CD4-positive, alpha-beta T cell treated with Interleukin-6 at 100 ng/mL for 8 hours (primary cell): Measurements from ENCODE around the gene PNPLA5.

Experiments
- DNase-seq: peaks from one replicate; pipeline ENCODE4 v3.0.0-alpha.2; 2020; ENCODE audit warnings: mixed read lengths, low spot score

Gene PNPLA5

DNA sequence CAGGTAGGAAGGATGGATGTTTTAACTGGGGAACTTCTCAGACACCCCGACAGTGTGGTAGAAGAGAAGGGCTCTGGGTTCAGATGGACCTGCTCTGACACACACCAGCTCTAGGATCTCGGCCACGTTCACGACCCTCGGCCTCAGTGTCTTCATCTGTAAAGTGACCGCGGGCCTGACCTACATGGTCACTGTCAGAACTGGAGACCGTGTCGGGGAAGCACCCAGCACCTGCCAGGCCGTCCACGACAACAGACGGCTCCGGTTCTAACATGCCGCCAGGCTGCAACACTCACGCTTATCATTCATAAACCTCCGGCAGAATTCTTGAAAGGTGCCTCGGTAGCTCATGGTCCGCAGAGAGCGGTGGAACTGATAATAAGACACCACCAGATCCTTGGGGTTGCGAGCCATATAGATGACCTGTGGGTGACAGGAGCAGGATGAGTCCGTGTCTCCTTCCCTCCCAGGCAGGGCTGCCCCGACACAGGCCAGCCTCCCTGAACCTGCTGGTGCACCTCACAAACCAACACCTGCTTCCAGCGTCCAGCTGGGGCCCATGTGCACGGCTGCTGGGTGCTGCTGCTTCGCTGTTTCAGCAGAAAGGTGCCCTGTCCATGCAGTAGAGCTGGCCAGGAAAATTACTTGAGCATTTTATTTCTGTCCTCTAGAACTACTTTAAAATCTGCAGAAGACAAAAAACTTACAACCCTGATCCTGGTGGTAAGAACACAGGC, 53.1 kb downstream of the PNPLA5 start:
- no peak for DNase-seq

DNA sequence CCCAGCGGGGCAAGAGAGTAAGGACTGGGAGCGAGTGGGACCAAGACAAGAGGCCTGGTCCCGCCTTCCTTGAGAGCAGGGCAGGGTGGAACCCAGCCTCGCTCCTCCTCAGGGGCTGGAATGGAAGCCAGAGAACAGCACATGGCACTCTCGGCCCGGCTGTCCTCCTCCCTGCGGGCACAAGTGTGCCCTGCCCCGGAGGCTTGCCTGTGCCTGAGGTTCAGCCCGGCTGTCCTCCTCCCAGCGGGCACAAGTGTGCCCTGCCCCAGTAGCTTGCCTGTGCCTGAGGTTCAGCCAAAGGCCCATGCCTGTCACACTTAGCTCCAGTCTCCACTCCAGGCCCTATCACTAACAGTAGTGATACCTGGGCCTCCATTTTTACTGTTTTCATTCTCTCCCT, 53.7 kb downstream of the PNPLA5 start:
- DNase-seq, result no peak

DNA sequence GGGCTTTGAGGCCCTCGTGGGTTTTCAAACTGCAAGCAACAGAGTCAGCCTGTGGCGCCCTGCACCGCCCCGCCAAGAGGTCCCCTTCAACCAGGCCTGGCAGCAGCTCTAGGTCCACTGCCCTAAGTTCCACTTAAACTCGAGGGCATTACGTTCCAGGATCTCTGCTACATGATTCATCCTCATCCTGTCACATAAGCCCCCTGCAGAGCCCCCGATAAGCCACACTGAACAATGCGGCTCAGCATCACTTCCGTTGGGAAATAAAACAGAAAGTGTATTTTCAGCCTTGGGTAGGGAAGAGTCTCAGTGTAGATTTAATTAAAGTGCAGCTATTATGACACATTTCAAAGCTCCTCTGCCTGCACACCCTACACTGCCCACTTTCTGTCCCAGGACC, 54.1 kb downstream of the PNPLA5 start:
- DNase-seq, result no peak

DNA sequence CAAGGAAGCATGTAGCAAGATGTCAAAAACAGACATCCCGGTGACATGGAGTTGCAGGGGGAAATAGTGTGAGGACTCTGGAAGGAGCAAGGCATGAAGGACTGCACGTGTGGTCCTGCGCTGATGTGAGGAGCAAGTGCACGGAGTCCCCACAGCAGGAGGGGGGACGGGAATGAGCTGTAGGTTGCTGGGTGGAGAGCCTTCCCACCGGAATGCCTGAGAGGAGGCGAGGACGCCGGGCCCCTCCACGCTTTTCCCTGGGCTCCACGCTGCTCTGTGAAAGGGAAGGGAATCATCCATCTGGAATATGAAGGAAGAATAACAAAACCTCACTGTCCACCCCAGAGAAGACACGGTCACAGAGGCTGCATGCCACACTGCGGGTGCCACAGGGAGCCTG, 56.1 kb downstream of the PNPLA5 start:
- DNase-seq, result no peak

- DNase-seq, result no peak
Observed at GRCh38 chr22:43835166-43835565, 56.6 kb downstream of the PNPLA5 start.

- DNase-seq, result no peak
Observed at GRCh38 chr22:43833286-43834240, 58.2 kb downstream of the PNPLA5 start.

DNA sequence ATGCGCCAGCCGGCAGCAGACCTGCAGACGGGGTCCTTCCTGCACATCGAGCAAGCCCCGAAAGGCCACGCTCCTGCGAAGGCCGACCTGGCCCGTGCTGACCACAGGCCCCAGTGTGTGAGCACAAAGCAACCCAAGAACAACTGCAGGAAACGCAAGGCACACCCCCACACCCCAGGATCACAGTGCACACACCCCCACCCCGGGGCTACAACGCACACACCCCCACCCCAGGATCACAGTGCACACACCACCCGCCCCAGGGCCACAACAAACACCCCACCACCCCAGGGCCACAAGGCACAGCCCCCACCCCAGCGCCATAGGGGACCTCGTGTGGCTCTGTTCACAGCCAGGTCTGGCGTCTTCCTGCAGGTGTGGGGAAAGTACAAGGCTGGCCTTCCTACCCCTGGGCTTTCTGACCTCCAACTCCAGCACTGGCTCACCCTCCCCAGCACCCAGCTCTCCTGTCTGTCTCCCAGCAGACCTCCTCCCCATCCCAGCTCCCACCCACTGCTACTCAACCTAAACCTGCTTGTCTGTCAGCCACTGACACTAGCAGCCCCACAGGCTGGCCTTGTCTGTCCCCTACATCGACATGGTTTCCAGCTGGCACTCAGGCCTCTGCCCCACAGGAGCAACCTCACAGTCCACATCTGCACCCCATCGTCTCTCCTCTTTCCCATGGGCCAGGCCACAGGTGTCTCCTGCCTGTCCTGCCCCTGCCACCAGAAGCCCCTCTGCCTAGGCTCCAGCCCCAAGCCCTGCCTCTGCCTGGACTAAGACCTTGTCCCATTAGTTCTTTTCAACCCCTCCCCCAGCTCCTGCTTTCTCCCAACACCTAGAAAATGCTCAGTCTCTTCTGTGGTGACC, 59.2 kb downstream of the PNPLA5 start:
- no peak for DNase-seq

- no peak for DNase-seq
Observed at GRCh38 chr22:43831561-43832392, 60.0 kb downstream of the PNPLA5 start.

DNA sequence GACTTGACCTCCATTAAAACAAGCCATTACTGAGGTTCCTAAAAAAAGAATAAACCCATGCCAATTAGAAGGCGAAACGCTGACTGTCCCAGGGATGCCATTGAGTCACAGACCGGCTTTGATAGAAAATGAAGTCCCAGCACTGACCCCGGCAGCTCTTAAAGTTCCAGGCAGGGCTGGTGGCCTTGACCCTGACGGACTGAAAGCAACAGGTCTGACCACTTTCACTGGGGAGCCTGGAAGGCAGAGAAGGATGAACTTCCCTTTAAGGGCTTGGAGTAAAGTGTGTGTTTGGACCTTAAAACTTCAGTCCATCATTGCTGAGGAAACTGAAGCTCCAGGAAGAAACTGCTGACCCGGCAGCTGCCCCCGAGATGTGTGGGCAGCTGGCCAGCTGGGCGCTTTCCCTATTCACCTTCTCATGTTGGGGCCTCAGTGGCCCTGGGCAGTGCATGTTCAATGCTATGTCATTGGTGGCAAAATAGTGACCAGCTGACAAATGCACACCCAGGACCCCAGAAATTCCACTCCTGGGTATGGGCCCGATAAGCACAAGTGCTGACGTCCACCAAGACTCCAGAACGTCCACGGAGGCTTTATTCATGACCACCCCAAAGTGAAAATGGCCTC, 60.8 kb downstream of the PNPLA5 start:
- no peak for DNase-seq

DNA sequence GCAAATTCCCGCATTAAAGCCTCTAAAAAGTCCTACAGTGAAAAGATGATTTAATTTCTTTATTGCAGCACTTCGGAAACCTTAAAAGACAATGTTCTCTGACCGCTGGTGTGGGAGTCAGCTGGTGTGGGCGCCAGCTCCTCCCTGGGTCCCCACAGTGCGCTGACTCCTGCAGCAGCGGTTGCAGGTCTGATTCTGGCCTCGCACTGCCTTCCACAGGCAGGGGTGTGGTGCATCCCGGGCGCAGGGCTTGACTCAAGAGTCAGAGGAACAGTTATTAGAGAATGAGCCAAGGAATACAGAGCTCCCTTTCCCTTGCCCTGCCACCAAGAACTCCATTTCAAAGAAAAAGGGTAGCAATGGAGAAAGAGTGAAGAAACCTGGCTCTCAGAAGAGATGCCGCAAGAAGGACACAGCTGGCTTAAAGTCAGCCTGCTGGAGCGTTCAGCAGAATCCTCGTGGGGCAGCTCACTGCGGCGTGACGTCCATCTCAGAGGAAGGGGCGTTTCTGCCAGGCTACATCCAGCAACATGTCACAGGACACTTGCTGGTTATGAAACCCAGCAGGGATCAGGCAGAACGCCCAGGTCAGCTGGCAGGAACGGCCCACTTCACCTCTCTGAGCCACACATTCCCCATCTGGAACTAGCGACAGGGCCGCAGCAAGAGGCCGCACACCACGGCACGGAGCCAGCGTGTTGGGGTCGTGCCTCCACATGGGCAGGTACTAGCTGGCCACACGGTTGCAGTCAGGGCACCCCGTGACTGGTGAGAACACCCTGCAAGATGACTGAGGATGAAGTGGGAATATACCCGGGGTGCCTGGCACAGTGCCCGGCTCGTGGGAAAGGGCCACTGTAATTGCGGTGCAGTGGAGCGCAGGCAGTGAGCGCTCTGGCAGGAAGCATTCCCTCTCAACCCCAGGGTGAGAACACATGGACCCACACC, 61.6 kb downstream of the PNPLA5 start:
- no peak for DNase-seq
